H1 (cell line): ENCODE data around the gene HELQ. TPM values are rescaled to one million over a fixed set of nuclear protein-coding genes. Genes with fewer than 3 reads are reported as not detected.

Source experiments
- CTCF ChIA-PET: fragments of 300-600 bp; sonication (Branson Sonifier 250); formaldehyde crosslinking; loops from one replicate; lab custom pipeline; 2021; ENCODE audit not compliant: partially characterized antibody; lab: Charles Lee
- POLR2A ChIA-PET: fragments of 300-600 bp; sonication (Branson Sonifier 250); formaldehyde crosslinking; loops from one replicate; lab custom pipeline; 2021; ENCODE audit warnings: inconsistent platforms; ENCODE audit not compliant: partially characterized antibody; lab: Charles Lee
- DNase-seq, 2 experiments: peaks; one replicate each; pipeline versions ENCODE4 v3.0.0 to v3.0.0-alpha.2; 2010 to 2022; ENCODE audit warnings: low spot score in 2 of 2, low read depth in 1 of 2, mixed read lengths in 1 of 2
- FAIRE-seq: peaks from 2 replicates; lab custom pipeline; 2011; peaks lifted over from hg19 to GRCh38; lab: Jason Lieb, UNC
- H2AFZ ChIP-seq: 2 replicates; pipeline ENCODE4 v1.8.1; 2012; ENCODE audit warnings: low read length, inconsistent platforms
- H2AK5ac ChIP-seq: 2 replicates; pipeline ENCODE4 v1.6.1; 2013; ENCODE audit warnings: low read depth, low read length
- H2BK120ac ChIP-seq: replicated peaks from 2 replicates; pipeline ENCODE3; 2013; ENCODE audit warnings: low read depth, low read length, inconsistent platforms
- H2BK12ac ChIP-seq: 2 replicates; pipeline ENCODE4 v1.6.1; 2013; ENCODE audit warnings: low read depth, low read length
- H2BK15ac ChIP-seq: 2 replicates; pipeline ENCODE4 v1.6.1; 2013; ENCODE audit warnings: low read length
- H2BK20ac ChIP-seq: 2 replicates; pipeline ENCODE4 v1.6.1; 2013; ENCODE audit warnings: low read length
- H2BK5ac ChIP-seq: 2 replicates; pipeline ENCODE4 v1.6.1; 2013; ENCODE audit warnings: low read depth, low read length
- H3K14ac ChIP-seq: 2 replicates; pipeline ENCODE4 v1.6.1; 2013; ENCODE audit warnings: inconsistent platforms; ENCODE audit not compliant: insufficient read length
- H3K18ac ChIP-seq: 2 replicates; pipeline ENCODE4 v1.6.1; 2013; ENCODE audit warnings: low read length; ENCODE audit errors: extremely low read depth
- H3K23ac ChIP-seq: 2 replicates; pipeline ENCODE4 v1.6.1; 2013; ENCODE audit warnings: inconsistent platforms; ENCODE audit not compliant: insufficient read length
- H3K23me2 ChIP-seq: 2 replicates; pipeline ENCODE4 v1.6.1; 2013; ENCODE audit warnings: low read depth, low read length
- H3K27ac ChIP-seq: 2 replicates; pipeline ENCODE4 v1.6.1; 2011; ENCODE audit warnings: low read depth, low read length, inconsistent platforms
- H3K27me3 ChIP-seq, 4 experiments: replicated peaks in 1 of 4; 1 replicate in 1 of 4; 2 replicates in 3 of 4; pipeline versions ENCODE4 v1.6.1 to v1.8.1; 2011 to 2013; ENCODE audit warnings: low read length in 3 of 4, mild to moderate bottlenecking in 3 of 4, inconsistent platforms in 2 of 4, mixed read lengths in 2 of 4, moderate library complexity in 1 of 4; ENCODE audit not compliant: control insufficient read depth in 3 of 4, insufficient read depth in 3 of 4; ENCODE audit errors: extremely low read depth in 1 of 4
- H3K36me3 ChIP-seq, 4 experiments: 2 replicates each; pipeline versions ENCODE4 v1.6.1 to v1.8.1; 2011 to 2013; ENCODE audit warnings: mild to moderate bottlenecking in 4 of 4, low read length in 3 of 4, moderate library complexity in 2 of 4, control low read depth in 1 of 4, inconsistent platforms in 1 of 4; ENCODE audit not compliant: insufficient read depth in 4 of 4, control insufficient read depth in 2 of 4
- H3K4ac ChIP-seq: replicated peaks from 2 replicates; pipeline ENCODE3; 2013; ENCODE audit warnings: low read length, low read depth, mixed read lengths, inconsistent platforms; ENCODE audit not compliant: insufficient read length
- H3K4me1 ChIP-seq, 4 experiments: replicated peaks in 1 of 4; 1 replicate in 1 of 4; 2 replicates in 3 of 4; pipeline versions ENCODE4 v1.6.1 to v1.8.1; 2011 to 2013; ENCODE audit warnings: low read length in 3 of 4, inconsistent platforms in 2 of 4, mixed read lengths in 1 of 4; ENCODE audit not compliant: insufficient read depth in 4 of 4, control insufficient read depth in 3 of 4
- H3K4me2 ChIP-seq, 2 experiments: 2 replicates each; pipeline versions ENCODE4 v1.6.1 to v1.8.1; 2011 to 2013; ENCODE audit warnings: low read depth in 2 of 2, low read length in 2 of 2, control low read depth in 1 of 2, inconsistent platforms in 1 of 2, mild to moderate bottlenecking in 1 of 2; ENCODE audit not compliant: insufficient read depth in 1 of 2
- H3K4me3 ChIP-seq, 4 experiments: fragments of 200-600, 300-600 bp in 1 of 4; sonication (generic), shearing (Covaris generic), sonication (Bioruptor Twin) in 1 of 4; 2 replicates each; pipeline versions ENCODE4 v1.5.1 to v1.8.1; 2011 to 2016; ENCODE audit warnings: low read length in 4 of 4, low read depth in 3 of 4, control low read depth in 2 of 4, inconsistent platforms in 2 of 4, mild to moderate bottlenecking in 2 of 4, mixed read lengths in 1 of 4, moderate library complexity in 1 of 4; ENCODE audit not compliant: insufficient read depth in 2 of 4; ENCODE audit errors: extremely low read depth in 1 of 4
- H3K56ac ChIP-seq: replicated peaks from 2 replicates; pipeline ENCODE3; 2013; ENCODE audit warnings: low read depth, mild to moderate bottlenecking, mixed read lengths, low read length, inconsistent platforms; ENCODE audit not compliant: insufficient read length
- H3K79me1 ChIP-seq: 2 replicates; pipeline ENCODE4 v1.6.1; 2013; ENCODE audit warnings: low read depth, low read length, control low read depth
- H3K79me2 ChIP-seq, 2 experiments: 2 replicates each; pipeline versions ENCODE4 v1.6.1 to v1.8.1; 2012 to 2013; ENCODE audit warnings: low read length in 2 of 2, mild to moderate bottlenecking in 2 of 2, inconsistent platforms in 1 of 2; ENCODE audit not compliant: insufficient read depth in 2 of 2, control insufficient read depth in 1 of 2
- H3K9ac ChIP-seq, 4 experiments: replicated peaks in 1 of 4; 1 replicate in 1 of 4; 2 replicates in 3 of 4; pipeline versions ENCODE4 v1.6.1 to v1.8.1; 2011 to 2013; ENCODE audit warnings: low read depth in 3 of 4, low read length in 3 of 4, control low read depth in 2 of 4, mild to moderate bottlenecking in 2 of 4, moderate library complexity in 2 of 4, inconsistent platforms in 1 of 4; ENCODE audit errors: extremely low read depth in 1 of 4
- H3K9me3 ChIP-seq, 2 experiments: 2 replicates each; pipeline versions ENCODE4 v1.6.1 to v1.8.1; 2012 to 2013; ENCODE audit warnings: mild to moderate bottlenecking in 2 of 2, moderate library complexity in 2 of 2, control low read depth in 1 of 2, inconsistent platforms in 1 of 2, low read depth in 1 of 2, low read length in 1 of 2, mixed read lengths in 1 of 2; ENCODE audit not compliant: insufficient read depth in 2 of 2
- H4K20me1 ChIP-seq, 2 experiments: replicated peaks in 1 of 2; 2 replicates each; pipeline versions ENCODE3 to v1.8.1; 2011 to 2013; ENCODE audit warnings: inconsistent platforms in 2 of 2, low read length in 2 of 2, mild to moderate bottlenecking in 1 of 2; ENCODE audit not compliant: insufficient read depth in 2 of 2, control insufficient read depth in 1 of 2
- H4K5ac ChIP-seq: 2 replicates; pipeline ENCODE4 v1.6.1; 2013; ENCODE audit warnings: low read length, low read depth, mixed read lengths, inconsistent platforms; ENCODE audit not compliant: insufficient read length
- H4K8ac ChIP-seq: 2 replicates; pipeline ENCODE4 v1.8.0; 2013; ENCODE audit warnings: mild to moderate bottlenecking, moderate library complexity, low read length, inconsistent platforms; ENCODE audit not compliant: insufficient read depth; ENCODE audit errors: extremely low read depth
- H4K91ac ChIP-seq: replicated peaks from 2 replicates; pipeline ENCODE3; 2013; ENCODE audit warnings: low read length, mixed read lengths, inconsistent platforms; ENCODE audit not compliant: insufficient read length
- ASH2L ChIP-seq: fragments of 200-600, 300-600 bp; sonication (generic); IDR thresholded peaks from one replicate; pipeline ENCODE4 v1.7.1; 2017; ENCODE audit warnings: low read length
- ATF2 ChIP-seq: IDR thresholded peaks from 2 replicates; pipeline ENCODE4 v1.6.1; 2012; ENCODE audit warnings: low read length, inconsistent platforms
- ATF3 ChIP-seq: IDR thresholded peaks from 2 replicates; pipeline ENCODE4 v1.6.1; 2011; ENCODE audit warnings: low read depth, mild to moderate bottlenecking, low read length; ENCODE audit not compliant: insufficient read depth
- CHD1 ChIP-seq: IDR thresholded peaks from 2 replicates; pipeline ENCODE4 v1.6.1; 2012; ENCODE audit warnings: low read depth, low read length, improper control_type of control experiment
- GABPA ChIP-seq: IDR thresholded peaks from 2 replicates; pipeline ENCODE4 v1.6.1; 2011; ENCODE audit warnings: mild to moderate bottlenecking, low read length, moderate library complexity, borderline replicate concordance; ENCODE audit not compliant: insufficient read depth
- POLR2A ChIP-seq, 2 experiments: IDR thresholded peaks; 1 replicate in 1 of 2; 2 replicates in 1 of 2; pipeline ENCODE4 v1.6.1; 2011; ENCODE audit warnings: low read depth in 2 of 2, low read length in 2 of 2, mild to moderate bottlenecking in 2 of 2; ENCODE audit errors: control extremely low read depth in 1 of 2
- RAD21 ChIP-seq, 2 experiments: IDR thresholded peaks in 1 of 2; conservative IDR thresholded peaks in 1 of 2; 2 replicates each; pipeline ENCODE4 v1.6.1; 2011; ENCODE audit warnings: low read depth in 2 of 2, low read length in 2 of 2, improper control_type of control experiment in 1 of 2, inconsistent platforms in 1 of 2, mild to moderate bottlenecking in 1 of 2, moderate library complexity in 1 of 2
- SUZ12 ChIP-seq: fragments of 200-600 bp; sonication (generic); IDR thresholded peaks from 2 replicates; pipeline ENCODE4 v1.6.1; 2012; ENCODE audit warnings: mild to moderate bottlenecking, inconsistent platforms, low read length, moderate library complexity, mixed read lengths
- WGBS, 2 experiments: shearing (Covaris generic) in 1 of 2; methylation state at CpG; one replicate each; pipeline versions ENCODE4 v1.1.6 to v1.1.7; 2013 to 2015; ENCODE audit warnings: low lambda C conversion rate in 2 of 2, mixed read lengths in 2 of 2, inconsistent platforms in 1 of 2, low coverage in 1 of 2, missing lambda C conversion rate in 1 of 2; ENCODE audit not compliant: insufficient replicate concordance in 2 of 2, insufficient coverage in 1 of 2, insufficient read length in 1 of 2; ENCODE audit errors: extremely low coverage in 1 of 2, missing lambda C conversion rate in 1 of 2; 5-methylcytosine and 5-hydroxymethylcytosine counted together
- polyA plus RNA-seq, 7 experiments: library from polyadenylated mRNA; depleted of rRNA in 3 of 7; stranded (reverse) in 5 of 7; unstranded in 2 of 7; fragments of >200 nt in 5 of 7; fragments of 200-250 nt in 2 of 7; gene quantifications; 1 replicate in 5 of 7; 2 replicates in 1 of 7; 4 replicates in 1 of 7; pipeline versions ENCODE4 v1.2.1 to v1.2.3, GENCODE V29; 2011 to 2013; ENCODE audit warnings: missing spikeins in 2 of 7, mixed read lengths in 2 of 7
- total RNA-seq: library from RNA; stranded (reverse); fragmentation: NEBNext Ultra II Directional; extraction: Animal tissue kit (Norgen Biotek cat#: 25700); gene quantifications from 2 replicates; pipeline ENCODE4 v1.2.1, GENCODE V29; 2021

Gene HELQ
- total and polyA plus RNA-seq, 2 of the 8 experiments (the other 6 are each of a cell fraction or from before 2014, with no cell fraction given): 4.7 to 9.0 TPM

- DNase-seq: no peak
Observed at GRCh38 chr4:83408908-83409307, 46.7 kb downstream of the HELQ start.

More at GRCh38 chr4:83408908-83409307, 46.7 kb downstream of the HELQ start:
- H2BK5ac ChIP-seq: no peak overlapping the region
- no peaks in the 10 kb centered on the region for H3K27me3 ChIP-seq
- H3K79me1 ChIP-seq: no peaks in the 10 kb centered on the region
- H2BK12ac ChIP-seq: no peak overlapping the region
- H3K18ac ChIP-seq: no peak overlapping the region
- H4K20me1 ChIP-seq: no peaks in the 10 kb centered on the region
- TF ChIP-seq CHD1: no peak
- no peak for TF ChIP-seq ATF2
- TF ChIP-seq SUZ12: no peak
- no peak for TF ChIP-seq ATF3
- TF ChIP-seq ASH2L: no peak
- no peak for TF ChIP-seq GABPA
- no peak for TF ChIP-seq POLR2A (IDR thresholded peaks at IDR 0.05; ENCODE audit: control extremely low read depth in 1 of 2, low read depth in 2 of 2, low read length in 2 of 2)
- 0 out of 4 replicates have a peak, but pooled peaks of 1 of the 2 experiments have one; percentile 12 for TF ChIP-seq RAD21 (IDR thresholded peaks at IDR 0.05 in 1 of 2, conservative IDR thresholded peaks at IDR 0.05 in 1 of 2; ENCODE audit: low read depth in 2 of 2, low read length in 2 of 2)
- no peak overlapping the region for H3K4ac ChIP-seq
- H4K91ac ChIP-seq: no peak overlapping the region
- no peak overlapping the region for H2BK15ac ChIP-seq
- no peak overlapping the region for H3K23ac ChIP-seq
- WGBS, 2 experiments: 80% methylated on average over 1 of the region's 1 CpG; no CpG with 5 or more reads in 1 of the 2 experiments
- no peaks in the 10 kb centered on the region for H3K9me3 ChIP-seq
- no peak overlapping the region for H2AFZ ChIP-seq
- H3K14ac ChIP-seq: no peak overlapping the region
- no peak overlapping the region for H3K4me3 ChIP-seq
- ChIA-PET POLR2A (no interaction called here), CTCF (interaction anchor here (0.6 to 1.0 kb wide), 2 partner anchors 135 to 286 kb away, joined by 3 to 4 read pairs; no protein-coding TSS in a partner anchor)
- no peaks in the 10 kb centered on the region for H3K23me2 ChIP-seq
- no peak overlapping the region for H2AK5ac ChIP-seq
- H4K5ac ChIP-seq: no peak overlapping the region
- H4K8ac ChIP-seq: no peak overlapping the region
- no peak overlapping the region for H2BK120ac ChIP-seq
- H3K4me1 ChIP-seq: no peaks in the 10 kb centered on the region
- H3K79me2 ChIP-seq: no peaks in the 10 kb centered on the region
- no peak overlapping the region for H3K27ac ChIP-seq
- H3K9ac ChIP-seq: no peak overlapping the region
- H3K36me3 ChIP-seq: no peaks in the 10 kb centered on the region
- no peak overlapping the region for H2BK20ac ChIP-seq
- no peak for FAIRE-seq
- H3K56ac ChIP-seq: no peak overlapping the region
- no peak overlapping the region for H3K4me2 ChIP-seq
